HAP-1 (cell line): ENCODE measurements around the gene IL1RAPL1.

Experiments used
- DNase-seq, 2 experiments: peaks; one replicate each; pipeline ENCODE4 v3.0.0-alpha.2; 2016 to 2020; ENCODE audit warnings: low spot score in 2 of 2
- H3K27me3 ChIP-seq: fragments of 250-450 bp; sonication (Bioruptor Pico); 2 replicates; pipeline ENCODE4 v1.5.1; 2020; ENCODE audit warnings: low read depth, mild to moderate bottlenecking, moderate library complexity
- H3K36me3 ChIP-seq: fragments of 250-450 bp; sonication (Bioruptor Pico); replicated peaks from 2 replicates; pipeline ENCODE4 v1.5.1; 2020; ENCODE audit warnings: mild to moderate bottlenecking
- H3K4me1 ChIP-seq: fragments of 250-450 bp; sonication (Bioruptor Pico); 2 replicates; pipeline ENCODE4 v1.5.1; 2020; ENCODE audit warnings: mild to moderate bottlenecking
- H3K4me3 ChIP-seq: fragments of 250-450 bp; sonication (Bioruptor Pico); 2 replicates; pipeline ENCODE4 v1.5.1; 2020; ENCODE audit warnings: mild to moderate bottlenecking, moderate library complexity
- H3K9me3 ChIP-seq: fragments of 250-450 bp; sonication (Bioruptor Pico); 2 replicates; pipeline ENCODE4 v1.5.1; 2020; ENCODE audit warnings: mild to moderate bottlenecking, moderate library complexity
- in situ Hi-C: fragments of 300-500 bp; cut with MboI; formaldehyde crosslinking; loops from 3 replicates; pipeline ENCODE4 v1.14.3; 2020; ENCODE audit warnings: low sequenced_read_pairs, inconsistent platforms, mixed read lengths

IL1RAPL1 gene

DNA sequence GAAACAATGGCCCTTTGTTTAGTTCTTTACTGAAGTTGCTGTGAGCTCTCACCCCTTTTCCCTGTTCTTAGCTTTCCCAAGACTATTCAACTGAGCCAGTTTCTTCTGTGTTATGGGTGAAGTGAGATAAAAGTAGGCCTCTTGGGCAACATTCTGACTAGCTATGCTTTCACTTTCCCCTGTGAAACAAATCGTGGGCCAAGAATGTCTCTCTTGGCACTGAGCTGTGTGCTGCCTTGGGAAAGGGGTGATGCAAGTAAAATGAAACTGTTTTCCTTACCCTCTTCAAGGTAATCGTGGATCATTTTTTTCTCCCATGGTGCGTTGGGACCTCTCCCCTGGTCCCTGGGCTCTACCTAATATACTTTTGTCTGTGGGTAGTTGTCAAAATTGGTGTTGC is 974.2 kb downstream of the IL1RAPL1 start:
- Histone ChIP-seq H3K4me3 (no peak overlapping the region), H3K9me3 (no peaks in the 10 kb centered on the region), H3K27me3 (no peaks in the 10 kb centered on the region), H3K4me1 (no peaks in the 10 kb centered on the region), H3K36me3 (no peaks in the 10 kb centered on the region; the same call in 1 of the 2 replicates)
- in situ Hi-C loops, result no loop called here
- DNase-seq, result no peak

DNA sequence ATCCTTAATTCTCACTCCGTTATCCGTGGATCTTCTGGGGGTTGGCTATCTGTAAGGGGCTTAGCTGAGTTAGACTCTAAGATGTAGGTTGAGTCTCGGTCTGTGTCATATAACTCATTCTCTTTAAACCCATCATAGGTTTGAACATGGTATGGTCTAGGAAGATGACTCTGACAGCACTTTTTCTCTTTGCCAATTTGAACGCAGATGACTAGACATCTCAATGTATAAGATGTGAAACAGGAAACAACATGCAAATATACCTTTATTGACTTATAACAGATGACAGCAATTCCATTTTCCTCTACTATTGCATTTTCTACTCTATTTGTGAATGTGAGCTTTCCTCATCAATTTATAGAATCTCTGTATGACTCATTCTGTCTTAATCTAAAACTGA is 993.3 kb downstream of the IL1RAPL1 start:
- Histone ChIP-seq H3K4me3 (no peak overlapping the region), H3K4me1 (no peaks in the 10 kb centered on the region), H3K27me3 (no peaks in the 10 kb centered on the region), H3K36me3 (no peaks in the 10 kb centered on the region), H3K9me3 (no peaks in the 10 kb centered on the region; the same call in 1 of the 2 replicates)
- DNase-seq, result no peak
- in situ Hi-C loops, result no loop called here

GRCh38 chrX:29581223-29581622 is 994.0 kb downstream of the IL1RAPL1 start:
- no peak for DNase-seq
- H3K9me3 ChIP-seq, result no peaks in the 10 kb centered on the region; the same call in 1 of the 2 replicates
- in situ Hi-C loops, result no loop called here

GRCh38 chrX:29587107-29587506 is 999.9 kb downstream of the IL1RAPL1 start:
- in situ Hi-C loops, result no loop called here
- DNase-seq, result no peak

More at GRCh38 chrX:29581223-29581622, 994.0 kb downstream of the IL1RAPL1 start:
- Histone ChIP-seq H3K36me3 (no peaks in the 10 kb centered on the region), H3K4me3 (no peak overlapping the region), H3K27me3 (no peaks in the 10 kb centered on the region), H3K4me1 (no peaks in the 10 kb centered on the region)

DNA sequence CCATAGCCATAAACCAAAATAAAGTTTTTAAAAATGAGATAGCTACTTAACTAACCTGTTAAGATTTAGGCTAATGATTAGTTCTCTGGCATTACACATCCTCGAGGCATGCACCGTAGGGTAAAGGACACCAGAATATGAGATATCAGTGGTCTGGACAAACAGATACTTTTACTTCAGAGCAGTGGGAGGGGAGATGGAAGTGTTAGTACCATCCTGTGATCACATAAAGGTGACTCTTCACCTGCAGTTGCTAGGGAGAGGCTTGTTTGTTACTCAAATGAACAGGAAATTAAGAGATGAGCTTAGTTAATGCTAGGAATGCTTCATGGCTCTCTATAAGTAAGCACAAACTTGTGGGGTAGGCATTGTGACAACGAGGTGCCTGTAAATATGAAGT is 1003.7 kb downstream of the IL1RAPL1 start:
- no peaks in the 10 kb centered on the region for H3K4me1 ChIP-seq
- in situ Hi-C loops, result no loop called here

More at GRCh38 chrX:29587107-29587506, 999.9 kb downstream of the IL1RAPL1 start:
- no peaks in the 10 kb centered on the region for H3K36me3 ChIP-seq
- no peak overlapping the region for H3K4me3 ChIP-seq
- H3K4me1 ChIP-seq, result no peaks in the 10 kb centered on the region
- H3K27me3 ChIP-seq, result no peaks in the 10 kb centered on the region
- H3K9me3 ChIP-seq, result no peaks in the 10 kb centered on the region

DNA sequence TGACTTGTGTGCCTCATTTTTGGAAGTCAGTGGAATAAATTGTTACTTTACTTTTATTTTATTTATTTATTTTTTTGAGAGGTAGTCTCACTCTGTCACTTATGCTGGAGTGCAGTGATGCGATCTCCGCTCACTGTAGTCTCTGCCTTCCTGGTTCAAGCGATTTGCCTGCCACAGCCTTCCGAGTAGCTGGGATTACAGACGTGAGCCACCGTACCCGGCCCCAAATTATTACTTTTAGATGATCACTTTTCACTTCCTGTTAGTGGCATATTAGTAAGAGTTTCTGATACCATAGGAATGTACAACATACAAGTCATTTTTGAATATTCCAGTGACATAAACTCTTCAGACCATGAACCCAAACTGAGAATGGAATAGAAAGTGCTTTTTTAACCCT is 1017.1 kb downstream of the IL1RAPL1 start:
- in situ Hi-C loops, result no loop called here
- DNase-seq, result no peak
- no peaks in the 10 kb centered on the region for H3K27me3 ChIP-seq
- no peaks in the 10 kb centered on the region for H3K36me3 ChIP-seq
- no peaks in the 10 kb centered on the region for H3K9me3 ChIP-seq
- H3K4me1 ChIP-seq, result peaks cover 5% of the 10 kb centered on the region; the same call in 1 of the 2 replicates
- H3K4me3 ChIP-seq, result no peak overlapping the region

More for the DNA sequence above, 1003.7 kb downstream of the IL1RAPL1 start:
- Histone ChIP-seq H3K27me3 (no peaks in the 10 kb centered on the region), H3K9me3 (no peaks in the 10 kb centered on the region), H3K36me3 (no peaks in the 10 kb centered on the region), H3K4me3 (no peak overlapping the region)
- no peak for DNase-seq

GRCh38 chrX:29617276-29617675 is 1030.0 kb downstream of the IL1RAPL1 start:
- Histone ChIP-seq H3K4me3 (no peak overlapping the region), H3K36me3 (no peaks in the 10 kb centered on the region), H3K4me1 (peaks cover 7% of the 10 kb centered on the region), H3K9me3 (no peaks in the 10 kb centered on the region), H3K27me3 (no peaks in the 10 kb centered on the region)
- DNase-seq, result no peak
- in situ Hi-C loops, result no loop called here

DNA sequence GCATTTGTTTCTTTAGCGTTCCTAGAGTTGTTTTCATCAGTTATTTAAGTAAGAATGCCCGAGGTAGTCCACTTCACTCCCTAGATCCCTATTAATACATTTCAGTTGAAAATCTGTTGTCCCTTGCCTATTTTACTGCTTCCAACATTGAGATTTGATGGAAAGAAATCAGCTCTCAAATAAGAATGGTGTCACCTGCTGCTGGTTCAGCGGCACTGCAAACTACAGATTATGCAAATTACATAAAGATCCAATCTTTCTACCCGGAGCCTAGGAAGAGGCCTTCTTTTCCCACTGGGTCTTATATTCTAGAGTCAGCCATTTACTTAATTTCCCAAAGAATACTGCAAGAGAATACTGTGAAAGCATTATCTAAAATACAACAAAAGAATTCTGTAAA is 1030.5 kb downstream of the IL1RAPL1 start:
- peaks cover 7% of the 10 kb centered on the region for H3K4me1 ChIP-seq
- in situ Hi-C loops, result no loop called here
- H3K9me3 ChIP-seq, result no peaks in the 10 kb centered on the region
- peak; percentile 28 to 68 for DNase-seq
- H3K27me3 ChIP-seq, result no peaks in the 10 kb centered on the region
- no peak overlapping the region for H3K4me3 ChIP-seq
- H3K36me3 ChIP-seq, result no peaks in the 10 kb centered on the region

DNA sequence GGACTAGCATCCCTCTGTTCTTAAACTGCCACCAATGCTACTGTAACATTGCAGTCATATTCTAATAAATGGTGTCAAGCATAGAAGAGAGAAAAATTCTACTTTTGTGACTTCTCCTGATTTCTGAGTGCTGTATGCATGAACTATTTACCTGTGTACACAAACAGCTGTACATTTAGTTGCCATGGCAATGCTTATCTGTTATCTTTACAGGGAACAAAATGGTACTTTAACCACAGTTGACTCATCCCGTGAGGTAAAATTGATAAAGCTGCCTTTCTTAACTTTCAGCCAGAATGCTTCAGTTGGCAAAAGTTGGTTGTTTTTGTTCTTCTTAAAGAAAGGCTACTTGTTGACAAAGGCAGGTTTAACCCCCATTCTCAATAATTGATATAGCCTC is 1040.6 kb downstream of the IL1RAPL1 start:
- Histone ChIP-seq H3K4me1 (no peaks in the 10 kb centered on the region), H3K27me3 (no peaks in the 10 kb centered on the region), H3K36me3 (no peaks in the 10 kb centered on the region), H3K4me3 (no peak overlapping the region), H3K9me3 (no peaks in the 10 kb centered on the region)
- in situ Hi-C loops, result no loop called here
- DNase-seq, result no peak

DNA sequence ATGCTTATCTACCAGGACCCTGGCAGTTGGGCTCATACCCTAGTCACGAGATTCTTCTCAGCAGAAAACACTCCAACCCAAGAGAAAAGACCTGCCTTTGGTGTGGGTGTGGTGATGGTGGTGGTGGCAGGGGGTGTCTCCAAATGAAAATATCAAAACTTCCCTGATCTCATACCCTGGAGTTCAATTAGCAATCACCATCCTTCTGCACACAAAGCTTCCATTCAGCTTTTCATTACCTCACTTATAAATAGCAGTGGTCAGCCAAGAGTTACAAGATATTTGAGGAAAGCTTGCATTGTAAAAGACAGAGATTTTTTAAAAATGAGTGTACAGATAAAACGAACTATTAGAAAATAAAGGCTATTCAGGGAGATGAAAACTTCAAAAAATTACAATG is 1047.3 kb downstream of the IL1RAPL1 start:
- Histone ChIP-seq H3K4me3 (no peak overlapping the region), H3K27me3 (no peaks in the 10 kb centered on the region), H3K9me3 (no peaks in the 10 kb centered on the region), H3K36me3 (no peaks in the 10 kb centered on the region), H3K4me1 (no peaks in the 10 kb centered on the region)
- DNase-seq, result no peak
- in situ Hi-C loops, result no loop called here

GRCh38 chrX:29636331-29636730 is 1049.1 kb downstream of the IL1RAPL1 start:
- in situ Hi-C loops, result no loop called here
- DNase-seq, result no peak
- H3K36me3 ChIP-seq, result no peaks in the 10 kb centered on the region
- H3K9me3 ChIP-seq, result no peaks in the 10 kb centered on the region
- H3K4me3 ChIP-seq, result no peak overlapping the region
- H3K4me1 ChIP-seq, result no peaks in the 10 kb centered on the region
- no peaks in the 10 kb centered on the region for H3K27me3 ChIP-seq

DNA sequence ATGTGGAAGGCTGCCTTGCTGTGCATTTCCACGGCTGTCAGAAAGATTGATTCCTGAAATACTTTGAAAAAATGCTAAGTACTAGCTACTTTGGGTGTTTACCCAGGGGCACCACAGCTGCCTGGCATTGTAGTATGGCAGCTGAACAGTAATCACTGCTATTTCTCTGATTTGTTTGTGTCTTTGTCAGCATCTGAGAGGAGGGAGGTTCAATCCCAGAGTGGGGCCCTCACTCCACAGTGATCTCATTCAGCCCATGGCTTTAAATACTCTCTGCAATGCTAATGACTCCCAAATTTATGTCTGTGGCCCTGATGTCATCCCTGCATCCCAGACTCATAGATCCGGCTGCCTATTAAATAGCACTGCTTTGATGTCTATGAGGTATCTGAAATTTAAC is 1052.9 kb downstream of the IL1RAPL1 start:
- DNase-seq, result no peak
- no peaks in the 10 kb centered on the region for H3K4me1 ChIP-seq
- no peaks in the 10 kb centered on the region for H3K27me3 ChIP-seq
- no peaks in the 10 kb centered on the region for H3K36me3 ChIP-seq
- in situ Hi-C loops, result no loop called here
- no peaks in the 10 kb centered on the region for H3K9me3 ChIP-seq
- H3K4me3 ChIP-seq, result no peak overlapping the region

GRCh38 chrX:29641461-29641860 is 1054.2 kb downstream of the IL1RAPL1 start:
- no peak for DNase-seq
- in situ Hi-C loops, result no loop called here
- Histone ChIP-seq H3K9me3 (no peaks in the 10 kb centered on the region; the same call in 1 of the 2 replicates), H3K4me3 (no peak overlapping the region), H3K4me1 (no peaks in the 10 kb centered on the region), H3K27me3 (no peaks in the 10 kb centered on the region), H3K36me3 (no peaks in the 10 kb centered on the region)

DNA sequence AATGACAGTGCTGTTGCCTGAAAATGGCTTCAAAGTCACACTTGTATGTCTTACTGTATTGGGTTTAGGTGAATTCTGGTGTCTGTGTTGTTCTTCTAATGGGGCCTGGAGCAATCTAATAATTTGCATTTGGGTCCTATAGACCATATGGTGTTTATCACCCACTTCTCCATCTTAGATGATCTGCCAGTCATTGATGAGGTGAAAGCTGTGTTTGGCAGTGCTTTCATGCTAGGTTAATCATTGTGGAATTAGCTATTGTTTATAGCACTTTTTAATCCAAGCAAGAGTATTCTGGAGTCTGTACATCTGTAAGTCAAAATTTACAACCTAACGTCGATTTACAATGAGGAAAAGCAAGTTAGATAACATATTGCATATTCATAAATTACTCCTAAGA is 1055.9 kb downstream of the IL1RAPL1 start:
- no peaks in the 10 kb centered on the region for H3K36me3 ChIP-seq
- H3K9me3 ChIP-seq, result no peaks in the 10 kb centered on the region; the same call in 1 of the 2 replicates
- H3K4me3 ChIP-seq, result no peak overlapping the region
- no peak for DNase-seq
- in situ Hi-C loops, result no loop called here
- H3K4me1 ChIP-seq, result no peaks in the 10 kb centered on the region
- no peaks in the 10 kb centered on the region for H3K27me3 ChIP-seq

DNA sequence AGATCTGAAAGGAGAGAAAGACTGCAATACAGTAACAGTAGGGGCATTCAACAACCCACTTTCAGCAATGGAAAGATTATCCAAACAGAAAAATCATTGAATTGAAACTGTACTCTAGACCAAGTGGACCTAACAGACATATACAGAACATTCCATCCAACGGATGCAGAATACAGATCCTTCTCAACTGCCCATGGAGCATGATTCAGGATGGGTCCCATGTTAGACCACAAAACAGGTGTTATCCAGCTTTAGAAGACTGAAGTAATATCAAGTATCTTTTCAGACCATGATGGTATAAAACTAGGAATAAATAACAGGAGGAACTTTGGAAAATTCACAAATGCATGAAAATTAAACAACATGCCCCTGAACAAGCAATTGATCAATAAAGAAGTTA is 1060.9 kb downstream of the IL1RAPL1 start:
- DNase-seq, result no peak
- in situ Hi-C loops, result no loop called here
- Histone ChIP-seq H3K27me3 (no peaks in the 10 kb centered on the region), H3K9me3 (no peaks in the 10 kb centered on the region; the same call in 1 of the 2 replicates), H3K4me3 (no peak overlapping the region), H3K4me1 (no peaks in the 10 kb centered on the region; the same call in 1 of the 2 replicates), H3K36me3 (no peaks in the 10 kb centered on the region)
